ENCODE results near the gene CCDC32.
"Not testable (repeated sequence)": the region's sequence is repeated elsewhere in the genome, so short reads cannot be mapped to it uniquely, and the experiment has no call there.

Gene CCDC32, protein sequence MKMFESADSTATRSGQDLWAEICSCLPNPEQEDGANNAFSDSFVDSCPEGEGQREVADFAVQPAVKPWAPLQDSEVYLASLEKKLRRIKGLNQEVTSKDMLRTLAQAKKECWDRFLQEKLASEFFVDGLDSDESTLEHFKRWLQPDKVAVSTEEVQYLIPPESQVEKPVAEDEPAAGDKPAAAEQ

DNA sequence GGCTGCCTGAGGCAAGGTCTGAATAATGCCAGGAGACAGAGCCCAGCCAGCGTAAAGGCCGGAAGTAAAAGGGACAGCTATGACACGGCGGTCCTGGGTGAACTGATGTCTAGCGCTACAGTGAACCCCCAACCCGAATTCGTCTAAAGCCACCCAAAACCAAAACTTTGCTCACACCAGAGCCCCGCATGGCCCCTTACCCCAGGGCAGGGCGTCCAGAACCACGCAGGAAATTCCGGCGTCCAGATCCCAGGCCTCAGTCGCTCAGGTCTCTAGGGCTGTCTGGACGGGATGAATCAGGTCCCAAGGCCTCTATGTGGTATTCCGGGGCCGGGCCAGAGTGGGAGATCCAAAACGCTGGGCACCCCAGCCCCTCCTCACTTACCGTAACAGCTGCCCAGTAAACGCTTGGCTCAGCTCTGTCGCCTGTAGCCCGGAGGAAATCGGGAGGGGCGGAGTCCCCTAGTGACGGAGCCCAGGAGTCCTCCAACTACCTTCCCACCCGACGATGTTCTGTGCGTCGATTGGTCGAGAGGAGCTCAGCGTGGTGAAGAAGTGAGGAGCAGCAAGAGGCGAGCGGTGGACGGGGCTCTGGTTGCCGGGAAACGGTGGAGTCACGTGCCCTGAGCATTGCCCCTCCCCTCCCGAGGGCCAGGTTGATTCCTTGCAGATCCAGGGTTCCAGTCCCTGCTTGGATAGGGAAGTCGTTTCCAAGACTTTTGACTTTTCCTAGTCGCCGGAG is at the start of gene CCDC32:
TSS of gene CCDC32 (minus strand) at position 452 of the 742 bp plus-strand sequence. CDS start 2,027 bp downstream, outside the sequence.
- peak; percentile 92 for DNase-seq

DNA sequence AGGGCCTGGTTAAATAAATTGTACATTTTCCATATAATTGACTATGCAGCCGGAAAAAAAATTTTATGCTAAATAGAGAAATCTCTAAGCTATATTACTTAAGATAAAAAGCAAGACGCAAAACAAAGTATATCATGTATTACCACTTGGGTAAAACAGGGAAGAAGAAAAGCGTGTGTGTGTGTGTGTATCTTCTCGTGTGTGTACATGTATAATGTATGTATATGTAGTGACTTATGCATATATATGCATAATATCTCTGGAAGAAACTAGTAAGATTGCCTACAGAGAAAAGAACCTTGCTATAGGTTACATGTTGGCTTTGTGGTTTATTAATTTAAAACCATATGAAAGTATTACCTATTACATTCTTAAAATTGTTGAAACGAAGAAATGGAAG is 48.2 kb upstream of the CCDC32 start:
- DNase-seq = no peak

DNA sequence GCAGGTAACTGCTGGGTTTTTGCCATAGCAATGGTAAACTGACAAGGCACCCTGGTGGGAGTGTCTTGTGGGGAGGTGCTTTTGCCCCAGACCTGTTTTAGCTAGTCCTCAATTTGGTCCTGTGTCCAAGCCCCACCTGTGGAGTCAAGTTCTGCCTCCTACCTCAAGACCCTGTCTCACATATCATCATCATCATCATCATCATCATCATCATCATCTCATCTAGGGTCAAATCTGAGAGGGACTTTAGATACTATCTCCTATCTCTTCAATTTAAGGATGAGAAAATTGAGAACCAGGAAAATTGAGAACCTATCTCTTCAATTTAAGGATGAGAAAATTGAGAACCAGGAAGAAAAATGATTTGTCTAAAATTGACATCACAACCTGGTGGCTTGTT is 39.1 kb upstream of the CCDC32 start:
- no peak for DNase-seq

DNA sequence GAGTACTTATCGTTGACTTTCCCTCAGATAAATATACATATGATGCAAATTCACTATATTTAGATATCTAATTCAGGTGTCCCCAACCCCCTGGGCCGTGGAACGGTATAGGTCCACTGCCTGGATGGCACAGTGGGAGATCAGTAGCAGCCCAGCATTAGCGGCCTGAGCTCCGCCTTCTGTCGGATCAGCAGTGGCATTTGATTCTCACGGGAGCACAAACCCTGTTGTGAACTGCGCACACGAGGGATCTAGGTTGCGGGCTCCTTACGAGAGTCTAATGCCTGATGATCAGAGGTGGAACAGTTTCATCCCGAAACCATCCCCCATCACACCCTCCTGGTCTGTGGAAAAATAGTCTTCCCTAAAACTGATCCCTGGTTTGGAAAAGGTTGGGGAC is 36.1 kb upstream of the CCDC32 start:
- no peak for DNase-seq

GRCh38 chr15:40598672-40599071 is 33.8 kb upstream of the CCDC32 start:
- DNase-seq = no peak

- no peak for DNase-seq
Measured at GRCh38 chr15:40598126-40598525, 33.3 kb upstream of the CCDC32 start.

DNA sequence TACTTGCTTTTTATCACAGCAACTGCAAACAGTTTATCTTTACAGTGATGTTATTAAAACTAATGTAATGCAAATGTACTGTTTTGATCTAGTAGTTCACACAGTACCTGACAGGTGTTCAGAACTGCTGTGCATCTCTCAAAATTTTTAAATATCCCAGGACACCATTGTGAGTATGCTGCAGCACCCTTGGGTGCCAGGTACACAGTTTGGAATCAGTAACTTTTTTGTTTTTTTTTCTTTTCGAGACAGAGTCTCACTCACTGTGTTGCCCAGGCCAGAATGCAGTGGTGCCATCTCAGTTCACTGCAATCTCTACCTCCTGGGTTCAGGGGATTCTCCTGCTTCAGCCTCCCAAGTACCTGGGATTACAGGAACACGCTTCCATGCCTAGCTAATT is 32.2 kb upstream of the CCDC32 start:
- DNase-seq = no peak

GRCh38 chr15:40595773-40596172 is 30.9 kb upstream of the CCDC32 start:
- DNase-seq = no peak

DNA sequence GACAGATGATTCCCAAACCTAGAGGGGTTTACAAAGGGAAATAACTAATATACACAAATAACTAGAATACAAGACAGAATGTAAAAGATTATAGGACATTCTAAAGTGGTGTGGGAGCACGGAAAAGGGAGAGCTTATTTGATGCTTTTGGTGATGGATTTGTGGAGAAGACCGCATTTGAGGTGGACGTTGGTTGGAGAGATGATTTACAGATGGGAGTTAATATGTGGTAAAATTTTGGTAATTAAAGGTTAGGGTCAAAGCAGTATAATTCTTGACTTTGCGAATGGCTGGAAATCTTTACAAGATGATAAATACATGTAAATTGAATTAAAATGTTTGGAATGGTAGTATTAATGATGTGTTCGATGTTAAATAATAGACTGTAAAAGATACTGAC is 30.4 kb upstream of the CCDC32 start:
- no peak for DNase-seq

DNA sequence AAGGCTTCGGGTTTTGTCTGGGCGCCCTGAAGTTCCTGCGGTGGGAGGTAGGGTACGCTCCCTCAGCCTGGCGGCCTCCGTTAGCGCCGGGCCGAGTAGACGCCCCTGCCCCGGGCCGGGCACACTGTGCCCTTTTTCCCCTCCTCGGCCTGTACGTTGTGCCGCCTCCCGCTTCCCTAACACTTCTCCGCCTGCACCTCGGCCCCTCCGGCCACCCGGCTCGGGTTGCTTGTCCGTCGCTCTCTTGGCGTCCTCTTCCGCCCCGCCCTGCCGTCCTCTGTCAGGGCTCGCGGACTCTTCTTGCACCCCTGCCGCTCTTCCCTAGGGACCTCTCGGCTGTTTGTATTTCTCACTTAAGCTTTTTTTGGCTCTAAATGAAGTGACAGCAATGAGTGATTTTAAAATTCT is 29.6 kb upstream of the CCDC32 start:
- DNase-seq = no peak

GRCh38 chr15:40593588-40594428 is 29.0 kb upstream of the CCDC32 start, which contains the start of gene KNL1:
Gene KNL1 (plus strand): TSS chr15:40594249. CDS start chr15:40602932, 8,683 bp downstream.
- peak; percentile 92 for DNase-seq

GRCh38 chr15:40593165-40593564 is 28.3 kb upstream of the CCDC32 start:
- DNase-seq = no peak

DNA sequence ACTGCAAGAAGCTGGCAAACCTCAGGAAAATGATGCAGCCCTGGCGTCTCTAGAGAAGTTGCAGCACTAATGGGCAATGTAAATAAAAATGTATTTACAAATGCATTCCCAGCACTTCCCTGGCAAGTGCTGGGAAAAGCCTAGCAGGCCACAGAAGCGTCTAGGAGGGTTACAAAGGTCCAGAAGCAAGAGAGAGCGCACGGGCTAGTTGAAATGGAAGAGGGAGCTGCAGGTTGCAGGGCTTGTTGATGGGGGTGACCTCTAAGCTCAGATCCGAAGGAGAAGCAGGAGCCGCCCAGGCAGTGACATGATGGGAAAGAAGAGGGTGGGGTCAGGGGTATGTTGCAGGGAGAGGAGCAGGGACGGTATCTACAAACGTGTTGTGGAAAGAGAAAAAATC is 26.5 kb upstream of the CCDC32 start:
- DNase-seq = no peak

DNA sequence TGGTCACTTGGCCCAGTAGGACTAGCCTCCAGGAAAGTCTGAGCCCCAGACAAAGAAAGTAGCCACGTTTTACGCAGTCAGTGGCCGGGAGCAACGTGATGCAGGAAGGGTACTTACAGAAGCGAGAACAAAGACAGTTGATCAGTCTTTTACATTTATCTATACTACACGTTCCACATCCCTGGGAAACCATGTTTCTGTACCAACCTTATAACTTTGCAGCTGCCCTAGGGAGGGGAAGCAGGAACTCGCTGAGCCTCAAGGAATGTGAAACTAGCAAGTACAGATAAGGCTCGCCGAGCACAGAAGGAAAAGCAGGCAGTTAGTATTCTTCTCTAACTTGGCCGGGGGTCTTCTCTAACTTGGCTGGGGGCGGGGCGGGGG is 25.8 kb upstream of the CCDC32 start:
- no peak for DNase-seq

- DNase-seq = no peak
Measured at GRCh38 chr15:40584191-40584590, 19.3 kb upstream of the CCDC32 start.

- DNase-seq = no peak
Measured at GRCh38 chr15:40582726-40583246, 17.9 kb upstream of the CCDC32 start.

DNA sequence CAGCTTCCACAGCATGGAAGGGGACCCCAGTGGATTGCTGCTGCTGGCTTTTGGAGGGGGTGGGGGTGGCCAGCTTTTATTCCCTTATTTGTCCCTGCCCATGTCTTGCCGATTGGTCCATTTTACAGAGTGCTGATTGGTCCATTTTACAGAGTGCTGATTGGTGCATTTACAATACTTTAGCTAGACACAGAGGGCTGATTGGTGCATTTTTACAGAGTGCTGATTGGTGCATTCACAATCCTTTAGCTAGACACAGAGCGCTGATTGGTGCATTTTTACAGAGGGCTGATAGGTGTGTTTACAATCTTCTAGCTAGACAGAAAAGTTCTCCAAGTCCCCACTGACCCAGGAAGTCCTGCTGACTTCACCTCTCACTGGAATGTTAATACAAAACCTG is 17.0 kb upstream of the CCDC32 start:
- DNase-seq = not testable (repeated sequence)

GRCh38 chr15:40578892-40579291 is 14.1 kb upstream of the CCDC32 start:
- DNase-seq = no peak

DNA sequence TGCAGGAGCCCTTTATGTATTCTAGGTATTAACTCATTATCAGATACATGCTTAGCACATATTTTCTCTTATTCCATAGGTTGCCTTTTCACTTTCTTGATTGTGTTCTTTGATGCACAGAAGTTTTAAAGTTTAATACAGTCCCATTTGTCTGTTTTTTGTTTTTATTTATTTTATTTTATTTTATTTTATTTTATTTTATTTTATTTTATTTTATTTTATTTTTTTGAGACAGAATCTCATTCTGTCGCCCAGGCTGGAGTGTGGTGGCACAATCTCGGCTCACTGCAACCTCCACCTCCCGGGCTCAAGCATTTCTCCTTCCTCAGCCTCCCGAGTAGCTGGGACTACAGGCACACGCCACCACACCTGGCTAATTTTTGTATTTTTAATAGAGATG is 12.1 kb upstream of the CCDC32 start:
- DNase-seq = not testable (repeated sequence)

DNA sequence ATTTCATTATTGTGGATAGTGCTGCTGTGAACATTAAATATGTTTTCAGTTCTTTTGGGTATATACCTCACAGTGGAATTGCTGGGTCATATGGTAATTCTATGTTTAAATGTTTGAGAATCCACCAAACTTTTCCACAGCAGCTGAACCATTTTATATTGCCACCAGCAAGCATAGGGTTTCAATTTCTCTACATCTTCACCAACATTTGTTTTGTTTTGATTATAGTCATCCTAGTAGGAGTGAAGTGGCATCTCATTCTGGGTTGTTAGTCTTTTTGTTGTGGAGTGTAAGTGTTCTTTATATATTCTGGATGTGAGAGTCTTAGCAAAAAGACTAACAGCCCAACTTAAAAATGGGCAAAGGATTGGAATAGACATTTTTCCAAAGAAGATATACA is 10.3 kb upstream of the CCDC32 start:
- no peak for DNase-seq

- DNase-seq = peak; percentile 79
Measured at GRCh38 chr15:40569129-40569953, 4.5 kb upstream of the CCDC32 start, which contains the start of gene RPUSD2. Gene RPUSD2 (plus strand): TSS chr15:40569299. CDS start chr15:40569338, 39 bp downstream.

DNA sequence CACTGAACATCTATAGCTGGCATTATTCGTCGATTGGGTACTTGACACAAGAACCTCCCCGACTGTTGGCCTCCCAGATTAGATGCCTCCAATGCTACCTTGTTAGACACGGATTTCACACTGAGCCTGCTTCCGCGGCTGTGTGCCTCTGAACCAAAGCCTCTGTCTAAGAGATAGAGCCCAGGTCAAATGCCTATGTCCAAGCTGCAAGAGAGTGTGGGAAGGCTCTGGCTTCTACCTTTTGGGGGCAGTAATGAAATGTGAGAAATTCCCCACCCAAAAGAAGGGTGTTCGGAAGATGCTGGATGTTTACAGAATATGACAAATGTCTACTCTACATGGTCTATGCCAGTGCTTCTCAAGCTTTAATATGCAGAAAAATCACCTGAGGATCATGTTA is 2.3 kb upstream of the CCDC32 start:
- peak; percentile 11 for DNase-seq
